Vagina (tissue), 2 donors: ENCODE measurements around the gene PLAGL1. TPM values are rescaled to one million over a fixed set of nuclear protein-coding genes. Genes with fewer than 3 reads are reported as not detected.

Experiments used
- DNase-seq, 2 donors: peaks; one replicate each; pipeline ENCODE4 v3.0.0-alpha.2; 2017; ENCODE audit errors: extremely low spot score in 2 of 2
- H3K27ac ChIP-seq: fragments of 200-600 bp; sonication (generic); one replicate; pipeline ENCODE4 v1.5.1; 2019
- H3K27me3 ChIP-seq: fragments of 200-600 bp; sonication (generic); one replicate; pipeline ENCODE4 v1.5.1; 2019
- H3K36me3 ChIP-seq, 2 donors: fragments of 200-600 bp; sonication (generic); one replicate each; pipeline ENCODE4 v1.5.1; 2017 to 2019
- H3K4me1 ChIP-seq: fragments of 200-600 bp; sonication (generic); one replicate; pipeline ENCODE4 v1.5.1; 2019
- H3K4me3 ChIP-seq, 2 donors: fragments of 200-600 bp; sonication (generic); 1 replicate in 1 of 2; 2 replicates in 1 of 2; pipeline ENCODE4 v1.5.1; 2016 to 2019
- H3K9me3 ChIP-seq: fragments of 200-600 bp; sonication (generic); one replicate; pipeline ENCODE4 v1.5.1; 2019
- CTCF ChIP-seq, 3 experiments: fragments of 450-650 bp in 2 of 3; fragments of 200-600 bp in 1 of 3; sonication (generic) in 1 of 3; IDR thresholded peaks; one replicate each; pipeline ENCODE4 v1.5.1; 2017 to 2019; ENCODE audit warnings: antibody characterized with exemption in 3 of 3, mild to moderate bottlenecking in 2 of 3, moderate library complexity in 2 of 3
- POLR2A ChIP-seq, 2 donors: fragments of 450-650 bp; IDR thresholded peaks; one replicate each; pipeline ENCODE4 v1.6.1; 2017; ENCODE audit warnings: antibody characterized with exemption in 2 of 2, mild to moderate bottlenecking in 2 of 2, moderate library complexity in 2 of 2
- POLR2AphosphoS5 ChIP-seq, 2 donors: sonication (generic); formaldehyde crosslinking; IDR thresholded peaks; one replicate each; pipeline ENCODE4 v1.9.0; 2017; ENCODE audit warnings: antibody characterized with exemption in 2 of 2, mild to moderate bottlenecking in 2 of 2, low read depth in 1 of 2; ENCODE audit not compliant: insufficient read depth in 1 of 2
- intact Hi-C: fragments of 100-400 bp; cut with DNase I; formaldehyde crosslinking; loops from one replicate; pipeline ENCODE4 v1.15.1; 2023
- total RNA-seq: library from RNA; depleted of rRNA; stranded (reverse); fragments of >200 nt; gene quantifications from one replicate; pipeline ENCODE4 v1.2.3, GENCODE V29; 2016

Gene PLAGL1
- total RNA-seq, 1 donor from 2014 or later: 23.1 TPM

- no peaks in the 10 kb centered on the region for H3K9me3 ChIP-seq
- H3K27me3 ChIP-seq: no peaks in the 10 kb centered on the region
- DNase-seq: no peak
- TF ChIP-seq POLR2A (IDR thresholded peaks at IDR 0.05): no peak
- no peak overlapping the region for H3K4me3 ChIP-seq
- intact Hi-C loops: no loop called here
- H3K4me1 ChIP-seq: no peaks in the 10 kb centered on the region
- H3K27ac ChIP-seq: no peak overlapping the region
- peaks cover 0 to 6% of the 10 kb centered on the region in 2 donors for H3K36me3 ChIP-seq
These were observed 55.8 kb downstream of the PLAGL1 start for GRCh38 chr6:143952060-143952778.

GRCh38 chr6:143950875-143951274 lies 57.2 kb downstream of the PLAGL1 start:
- intact Hi-C loops: no loop called here
- no peak for TF ChIP-seq POLR2A (IDR thresholded peaks at IDR 0.05)
- Histone ChIP-seq H3K9me3 (no peaks in the 10 kb centered on the region), H3K4me3 (no peak overlapping the region), H3K4me1 (no peaks in the 10 kb centered on the region), H3K27ac (no peak overlapping the region), H3K27me3 (no peaks in the 10 kb centered on the region), H3K36me3 (peaks cover 0 to 6% of the 10 kb centered on the region in 2 donors)
- DNase-seq: no peak

GRCh38 chr6:143949962-143950361 lies 58.1 kb downstream of the PLAGL1 start:
- Histone ChIP-seq H3K4me1 (no peaks in the 10 kb centered on the region), H3K27me3 (no peaks in the 10 kb centered on the region), H3K9me3 (no peaks in the 10 kb centered on the region), H3K27ac (no peak overlapping the region), H3K36me3 (peaks cover 0 to 6% of the 10 kb centered on the region in 2 donors), H3K4me3 (no peak overlapping the region)
- no peak for DNase-seq
- intact Hi-C loops: loop anchor here (10.0 kb wide), 1 partner anchor 55 kb away; the partner anchor contains the start of gene PLAGL1
- TF ChIP-seq POLR2AphosphoS5 (IDR thresholded peaks at IDR 0.05; ENCODE audit: insufficient read depth in 1 of 2, low read depth in 1 of 2) (no peak), POLR2A (IDR thresholded peaks at IDR 0.05) (no peak), CTCF (IDR thresholded peaks at IDR 0.05) (no peak)

- no peak for DNase-seq
- Histone ChIP-seq H3K9me3 (no peaks in the 10 kb centered on the region), H3K27ac (no peak overlapping the region), H3K36me3 (peaks cover 0 to 6% of the 10 kb centered on the region in 2 donors), H3K4me1 (no peaks in the 10 kb centered on the region), H3K27me3 (no peaks in the 10 kb centered on the region), H3K4me3 (no peak overlapping the region)
- TF ChIP-seq POLR2A (IDR thresholded peaks at IDR 0.05): no peak
- TF ChIP-seq CTCF (IDR thresholded peaks at IDR 0.05): no peak
- no peak for TF ChIP-seq POLR2AphosphoS5 (IDR thresholded peaks at IDR 0.05; ENCODE audit: insufficient read depth in 1 of 2, low read depth in 1 of 2)
- intact Hi-C loops: loop anchor here (10.0 kb wide), 1 partner anchor 55 kb away; the partner anchor contains the start of gene PLAGL1
These were observed 58.5 kb downstream of the PLAGL1 start for GRCh38 chr6:143949535-143949934.

GRCh38 chr6:143948208-143948607 lies 59.9 kb downstream of the PLAGL1 start:
- Histone ChIP-seq H3K36me3 (peaks cover 0 to 6% of the 10 kb centered on the region in 2 donors), H3K4me1 (no peaks in the 10 kb centered on the region), H3K9me3 (no peaks in the 10 kb centered on the region), H3K27me3 (no peaks in the 10 kb centered on the region), H3K4me3 (no peak overlapping the region), H3K27ac (no peak overlapping the region)
- no peak for DNase-seq
- no peak for TF ChIP-seq POLR2A (IDR thresholded peaks at IDR 0.05)
- no peak for TF ChIP-seq CTCF (IDR thresholded peaks at IDR 0.05)
- TF ChIP-seq POLR2AphosphoS5 (IDR thresholded peaks at IDR 0.05; ENCODE audit: insufficient read depth in 1 of 2, low read depth in 1 of 2): no peak
- intact Hi-C loops: loop anchor here (10.0 kb wide), 1 partner anchor 57 kb away; the partner anchor contains the start of gene PLAGL1
